GM12878 (cell line): Measurements from ENCODE around the gene CACNA1I. TPM values are rescaled to one million over a fixed set of nuclear protein-coding genes. Genes with fewer than 3 reads are reported as not detected.

Experiments used
- ATAC-seq: fragments of 200-7000 bp; cut with Tn5 transposase; 3 replicates; pipeline ENCODE4 v1.9.1; 2020; ENCODE audit warnings: mild to moderate bottlenecking, moderate library complexity
- BruUV-seq: library from RNA; stranded (reverse); fragments of 400-500 nt; replicated peaks from 2 replicates; lab custom pipeline; 2021; lab: Mats Ljungman, UMichigan
- CTCF ChIA-PET: fragments of 300-600 bp; sonication (Branson Sonifier 250); formaldehyde crosslinking; extraction: SDS; loops from one replicate; lab custom pipeline; 2021; ENCODE audit warnings: inconsistent platforms; lab: Yijun Ruan, JAX
- POLR2A ChIA-PET: fragments of 350-600 bp; formaldehyde crosslinking; extraction: SDS; loops from one replicate; lab custom pipeline; 2021; ENCODE audit warnings: inconsistent platforms; lab: Charles Lee
- RAD21 ChIA-PET: fragments of 300-600 bp; sonication (Branson Sonifier 250); formaldehyde crosslinking; loops from one replicate; lab custom pipeline; 2023; ENCODE audit warnings: antibody characterized with exemption; ENCODE audit not compliant: unreplicated experiment; lab: Charles Lee
- SMC1A ChIA-PET: fragments of 300-600 bp; sonication (Branson Sonifier 250); formaldehyde crosslinking; loops from one replicate; lab custom pipeline; 2023; ENCODE audit not compliant: unreplicated experiment, uncharacterized antibody; lab: Charles Lee
- DNase-seq: peaks from one replicate; pipeline ENCODE4 v3.0.0-alpha.2; 2011; ENCODE audit warnings: low read depth, low spot score
- FAIRE-seq: peaks from 3 replicates; lab custom pipeline; 2011; peaks lifted over from hg19 to GRCh38; lab: Jason Lieb, UNC
- H2AFZ ChIP-seq: 2 replicates; pipeline ENCODE4 v1.6.0; 2011; ENCODE audit warnings: low read depth, low read length, control low read depth; ENCODE audit not compliant: control insufficient read depth
- H3K27ac ChIP-seq: 2 replicates; pipeline ENCODE4 v1.5.1; 2011; ENCODE audit warnings: control low read depth; ENCODE audit not compliant: control insufficient read depth, insufficient read depth
- H3K27me3 ChIP-seq, 2 experiments: replicated peaks in 1 of 2; 2 replicates each; pipeline versions ENCODE4 v1.6.0 to v1.6.1; 2011; ENCODE audit warnings: low read length in 1 of 2; ENCODE audit not compliant: control insufficient read depth in 2 of 2, insufficient read depth in 2 of 2
- H3K36me3 ChIP-seq, 2 experiments: 2 replicates each; pipeline ENCODE4 v1.5.1; 2011; ENCODE audit warnings: low read length in 1 of 2; ENCODE audit not compliant: control insufficient read depth in 2 of 2, insufficient read depth in 2 of 2
- H3K4me1 ChIP-seq: 2 replicates; pipeline ENCODE4 v1.6.1; 2011; ENCODE audit warnings: mild to moderate bottlenecking, low read length, moderate library complexity, mixed read lengths; ENCODE audit not compliant: control insufficient read depth, insufficient read depth
- H3K4me2 ChIP-seq: 2 replicates; pipeline ENCODE4 v1.6.0; 2011; ENCODE audit warnings: control low read depth; ENCODE audit not compliant: control insufficient read depth, insufficient read depth
- H3K4me3 ChIP-seq: fragments of 200-600 bp; sonication (generic); 2 replicates; pipeline ENCODE4 v1.5.1; 2016
- H3K79me2 ChIP-seq: 2 replicates; pipeline ENCODE4 v1.6.0; 2011; ENCODE audit warnings: low read length; ENCODE audit not compliant: control insufficient read depth, insufficient read depth
- H3K9ac ChIP-seq: 2 replicates; pipeline ENCODE4 v1.8.0; 2011; ENCODE audit warnings: low read length, control low read depth, mixed read lengths; ENCODE audit not compliant: control insufficient read depth, insufficient read depth
- H3K9me3 ChIP-seq: replicated peaks from 3 replicates; pipeline ENCODE4 v1.5.1; 2011; ENCODE audit warnings: mild to moderate bottlenecking, low read length; ENCODE audit not compliant: control insufficient read depth, insufficient read depth
- H4K20me1 ChIP-seq: 2 replicates; pipeline ENCODE4 v1.6.0; 2011; ENCODE audit not compliant: control insufficient read depth, insufficient read depth
- BMI1 ChIP-seq: fragments of 450-650 bp; IDR thresholded peaks from 2 replicates; pipeline ENCODE4 v1.6.1; 2016; ENCODE audit warnings: mild to moderate bottlenecking, moderate library complexity, borderline replicate concordance
- CBFB ChIP-seq: IDR thresholded peaks from 2 replicates; pipeline ENCODE4 v1.6.1; 2016; ENCODE audit warnings: antibody characterized with exemption, low read depth
- CHD2 ChIP-seq: IDR thresholded peaks from 2 replicates; pipeline ENCODE4 v1.6.1; 2011; ENCODE audit warnings: low read depth, low read length, improper control_type of control experiment, borderline replicate concordance
- JUND ChIP-seq: IDR thresholded peaks from 2 replicates; pipeline ENCODE4 v1.6.1; 2012; ENCODE audit warnings: low read depth, mild to moderate bottlenecking, low read length, improper control_type of control experiment, moderate library complexity
- KAT2A ChIP-seq: conservative IDR thresholded peaks from 2 replicates; pipeline ENCODE4 v1.6.1; 2011; ENCODE audit warnings: low read depth, low read length; ENCODE audit not compliant: control insufficient read depth
- MYC ChIP-seq: IDR thresholded peaks from 2 replicates; pipeline ENCODE4 v1.6.1; 2011; ENCODE audit warnings: mild to moderate bottlenecking, low read length, moderate library complexity, inconsistent platforms; ENCODE audit not compliant: insufficient read depth, insufficient replicate concordance, insufficient read length, severe bottlenecking
- NFYA ChIP-seq: IDR thresholded peaks from 2 replicates; pipeline ENCODE4 v1.6.1; 2011; ENCODE audit warnings: low read depth, mild to moderate bottlenecking, low read length, improper control_type of control experiment, borderline replicate concordance
- POLR2AphosphoS2 ChIP-seq: IDR thresholded peaks from 2 replicates; pipeline ENCODE4 v1.6.1; 2011; ENCODE audit warnings: low read depth, mild to moderate bottlenecking, low read length, improper control_type of control experiment, moderate library complexity
- RAD51 ChIP-seq: fragments of 450-650 bp; IDR thresholded peaks from 2 replicates; pipeline ENCODE4 v1.6.1; 2016; ENCODE audit warnings: moderate library complexity, mild to moderate bottlenecking, inconsistent platforms
- RCOR1 ChIP-seq: conservative IDR thresholded peaks from 2 replicates; pipeline ENCODE4 v1.6.1; 2012; ENCODE audit warnings: low read depth, low read length, improper control_type of control experiment
- SRF ChIP-seq, 2 experiments: IDR thresholded peaks; 2 replicates each; pipeline ENCODE4 v1.6.1; 2011; ENCODE audit warnings: low read depth in 2 of 2, low read length in 2 of 2, mild to moderate bottlenecking in 1 of 2, moderate library complexity in 1 of 2
- SUZ12 ChIP-seq: fragments of 200-600 bp; sonication (generic); IDR thresholded peaks from one replicate; pipeline ENCODE4 v1.6.1; 2018; ENCODE audit warnings: antibody characterized with exemption, mild to moderate bottlenecking; ENCODE audit not compliant: unreplicated experiment
- TARDBP ChIP-seq: IDR thresholded peaks from 2 replicates; pipeline ENCODE4 v1.6.1; 2016; ENCODE audit warnings: borderline replicate concordance
- TCF12 ChIP-seq: IDR thresholded peaks from 2 replicates; pipeline ENCODE4 v1.6.1; 2011; ENCODE audit warnings: low read depth, mild to moderate bottlenecking, low read length
- ZNF207 ChIP-seq: fragments of 450-650 bp; IDR thresholded peaks from 2 replicates; pipeline ENCODE4 v1.6.1; 2014; ENCODE audit warnings: antibody characterized with exemption, mild to moderate bottlenecking, borderline replicate concordance
- WGBS: methylation state at CpG from one replicate; pipeline ENCODE4 v1.1.6; 2016; ENCODE audit warnings: low lambda C conversion rate; ENCODE audit not compliant: insufficient replicate concordance, insufficient coverage; ENCODE audit errors: missing lambda C conversion rate; 5-methylcytosine and 5-hydroxymethylcytosine counted together
- in situ Hi-C: fragments of 300-500 bp; cut with MboI; formaldehyde crosslinking; loops from 9 replicates; pipeline ENCODE4 v1.14.3; 2018; ENCODE audit warnings: mixed read lengths
- intact Hi-C: fragments of 100-400 bp; cut with micrococcal nuclease; formaldehyde crosslinking; loops from one replicate; pipeline ENCODE4 v1.14.2; 2022; ENCODE audit not compliant: unreplicated experiment
- polyA plus RNA-seq, 11 experiments: library from polyadenylated mRNA; depleted of rRNA in 4 of 11; unstranded in 6 of 11; stranded (reverse) in 5 of 11; fragments of >200 nt; fragmentation: Nextera tagmentation in 4 of 11; fragmentation: Illumina TruSeq in 1 of 11; extraction: Ambion mirVana in 4 of 11; extraction: Trizol in 1 of 11; gene quantifications; 1 replicate in 1 of 11; 2 replicates in 10 of 11; pipeline versions ENCODE4 v1.2.1 to v1.2.3, GENCODE V29; 2011 to 2016; ENCODE audit warnings: inconsistent platforms in 2 of 11, missing spikeins in 2 of 11, low read depth in 1 of 11
- total RNA-seq, 4 experiments: library from RNA; depleted of rRNA in 3 of 4; stranded (reverse); fragments of >200 nt in 3 of 4; fragmentation: Illumina TruSeq in 1 of 4; extraction: Trizol in 1 of 4; gene quantifications; 2 replicates each; pipeline versions ENCODE4 v1.2.1 to v1.2.3, GENCODE V29; 2013 to 2021
- TF ChIP-seq, protein P1 (sequence below): fragments of 450-650 bp; IDR thresholded peaks from 2 replicates; pipeline ENCODE4 v1.6.1; 2017; ENCODE audit warnings: mild to moderate bottlenecking, moderate library complexity
- TF ChIP-seq, protein P2 (sequence below): IDR thresholded peaks from 2 replicates; pipeline ENCODE4 v1.6.1; 2012; ENCODE audit warnings: low read depth, low read length, improper control_type of control experiment

Gene CACNA1I
- total and polyA plus RNA-seq, 10 of the 15 experiments (the other 5 are each of a cell fraction or from before 2014, with no cell fraction given), result 0.01 to 0.03 TPM; not detected in 8

DNA sequence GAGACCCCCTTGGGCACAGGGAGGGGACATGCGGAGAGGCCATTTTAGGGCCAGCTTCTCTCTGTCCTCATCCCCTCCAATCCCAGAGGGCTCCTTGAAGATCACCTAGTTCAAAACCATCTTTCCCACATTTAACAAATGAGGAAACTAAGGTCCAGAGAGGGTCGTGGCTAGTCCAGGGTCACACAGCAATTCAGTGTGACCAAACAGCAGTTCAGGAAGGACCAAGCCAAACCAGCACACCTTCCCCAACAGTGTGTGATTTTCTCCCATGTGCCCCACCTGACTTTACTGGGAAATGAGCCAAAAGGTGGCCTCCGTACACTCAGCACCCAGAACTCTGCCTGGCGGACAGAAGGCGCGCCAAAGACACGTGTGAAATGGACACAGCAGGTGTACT, 51.3 kb downstream of the CACNA1I start:
- no peak overlapping the region for H3K4me2 ChIP-seq
- H3K9me3 ChIP-seq, result no peaks in the 10 kb centered on the region
- H3K27me3 ChIP-seq, result peaks cover 0 to 1% of the 10 kb centered on the region in 2 experiments; a peak in 2 of 4 replicates
- no TSS peak for BruUV-seq
- ATAC-seq (no peak), FAIRE-seq (no peak), DNase-seq (no peak)
- ChIA-PET RAD21 (interaction anchor here (0.6 to 1.4 kb wide), 3 partner anchors 343 to 405 kb away, joined by 3 to 12 read pairs (median 4); no protein-coding TSS in a partner anchor), POLR2A (interaction anchor here (0.6 kb wide), 1 partner anchor 722 kb away, joined by 3 read pairs; no protein-coding TSS in a partner anchor), CTCF (interaction anchor here (1.1 to 2.7 kb wide), 4 partner anchors 19 to 407 kb away, joined by 3 to 23 read pairs (median 4); no protein-coding TSS in a partner anchor), SMC1A (interaction anchor here (1.0 to 1.4 kb wide), 2 partner anchors 403 kb away, joined by 3 to 6 read pairs; no protein-coding TSS in a partner anchor)
- in situ Hi-C loops, result no loop called here
- H3K79me2 ChIP-seq, result no peaks in the 10 kb centered on the region
- no peak overlapping the region for H3K9ac ChIP-seq
- H3K4me1 ChIP-seq, result no peaks in the 10 kb centered on the region; the same call in 1 of the 2 replicates
- H3K4me3 ChIP-seq, result no peak overlapping the region
- H4K20me1 ChIP-seq, result no peaks in the 10 kb centered on the region
- no peaks in the 10 kb centered on the region for H3K36me3 ChIP-seq
- intact Hi-C loops, result no loop called here
- WGBS, result 63% methylated on average over 7 of the region's 7 CpGs
- TF ChIP-seq RAD51, result no peak
- no peak for TF ChIP-seq JUND
- TF ChIP-seq CBFB, result no peak
- no peak for TF ChIP-seq SUZ12
- no peak for TF ChIP-seq CHD2
- no peak for TF ChIP-seq ZNF207
- TF ChIP-seq, protein P1, sequence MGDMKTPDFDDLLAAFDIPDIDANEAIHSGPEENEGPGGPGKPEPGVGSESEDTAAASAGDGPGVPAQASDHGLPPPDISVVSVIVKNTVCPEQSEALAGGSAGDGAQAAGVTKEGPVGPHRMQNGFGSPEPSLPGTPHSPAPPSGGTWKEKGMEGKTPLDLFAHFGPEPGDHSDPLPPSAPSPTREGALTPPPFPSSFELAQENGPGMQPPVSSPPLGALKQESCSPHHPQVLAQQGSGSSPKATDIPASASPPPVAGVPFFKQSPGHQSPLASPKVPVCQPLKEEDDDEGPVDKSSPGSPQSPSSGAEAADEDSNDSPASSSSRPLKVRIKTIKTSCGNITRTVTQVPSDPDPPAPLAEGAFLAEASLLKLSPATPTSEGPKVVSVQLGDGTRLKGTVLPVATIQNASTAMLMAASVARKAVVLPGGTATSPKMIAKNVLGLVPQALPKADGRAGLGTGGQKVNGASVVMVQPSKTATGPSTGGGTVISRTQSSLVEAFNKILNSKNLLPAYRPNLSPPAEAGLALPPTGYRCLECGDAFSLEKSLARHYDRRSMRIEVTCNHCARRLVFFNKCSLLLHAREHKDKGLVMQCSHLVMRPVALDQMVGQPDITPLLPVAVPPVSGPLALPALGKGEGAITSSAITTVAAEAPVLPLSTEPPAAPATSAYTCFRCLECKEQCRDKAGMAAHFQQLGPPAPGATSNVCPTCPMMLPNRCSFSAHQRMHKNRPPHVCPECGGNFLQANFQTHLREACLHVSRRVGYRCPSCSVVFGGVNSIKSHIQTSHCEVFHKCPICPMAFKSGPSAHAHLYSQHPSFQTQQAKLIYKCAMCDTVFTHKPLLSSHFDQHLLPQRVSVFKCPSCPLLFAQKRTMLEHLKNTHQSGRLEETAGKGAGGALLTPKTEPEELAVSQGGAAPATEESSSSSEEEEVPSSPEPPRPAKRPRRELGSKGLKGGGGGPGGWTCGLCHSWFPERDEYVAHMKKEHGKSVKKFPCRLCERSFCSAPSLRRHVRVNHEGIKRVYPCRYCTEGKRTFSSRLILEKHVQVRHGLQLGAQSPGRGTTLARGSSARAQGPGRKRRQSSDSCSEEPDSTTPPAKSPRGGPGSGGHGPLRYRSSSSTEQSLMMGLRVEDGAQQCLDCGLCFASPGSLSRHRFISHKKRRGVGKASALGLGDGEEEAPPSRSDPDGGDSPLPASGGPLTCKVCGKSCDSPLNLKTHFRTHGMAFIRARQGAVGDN, result no peak
- TF ChIP-seq POLR2AphosphoS2, result no peak
- TF ChIP-seq MYC, result no peak
- TF ChIP-seq BMI1, result no peak
- no peak for TF ChIP-seq NFYA
- TF ChIP-seq SRF (IDR thresholded peaks at IDR 0.05; ENCODE audit: low read depth in 2 of 2, low read length in 2 of 2), result no peak
- TF ChIP-seq TCF12, result no peak
- no peak for TF ChIP-seq TARDBP
- no peak for TF ChIP-seq RCOR1
- TF ChIP-seq, protein P2, sequence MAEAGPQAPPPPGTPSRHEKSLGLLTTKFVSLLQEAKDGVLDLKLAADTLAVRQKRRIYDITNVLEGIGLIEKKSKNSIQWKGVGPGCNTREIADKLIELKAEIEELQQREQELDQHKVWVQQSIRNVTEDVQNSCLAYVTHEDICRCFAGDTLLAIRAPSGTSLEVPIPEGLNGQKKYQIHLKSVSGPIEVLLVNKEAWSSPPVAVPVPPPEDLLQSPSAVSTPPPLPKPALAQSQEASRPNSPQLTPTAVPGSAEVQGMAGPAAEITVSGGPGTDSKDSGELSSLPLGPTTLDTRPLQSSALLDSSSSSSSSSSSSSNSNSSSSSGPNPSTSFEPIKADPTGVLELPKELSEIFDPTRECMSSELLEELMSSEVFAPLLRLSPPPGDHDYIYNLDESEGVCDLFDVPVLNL, result no peak
- TF ChIP-seq KAT2A, result no peak
- H2AFZ ChIP-seq, result no peak overlapping the region
- no peak overlapping the region for H3K27ac ChIP-seq
